ENCODE results near the gene MAGEA11. TPM values are rescaled to one million over a fixed set of nuclear protein-coding genes. Genes with fewer than 3 reads are reported as not detected.

The MAGEA11 gene
- not detected in 2 replicates for total RNA-seq

GRCh38 chrX:149711545-149712236 is at the start of gene MAGEA11:
Gene MAGEA11 (plus strand): TSS chrX:149712060. CDS start chrX:149713160, 1,100 bp downstream.

Other genes starting within 250 kb of the MAGEA11 start
- gene IDS, start 206.8 kb upstream of the MAGEA11 start, total RNA-seq, result 20.4 and 26.1 TPM in 2 replicates
- 10.6 and 12.0 TPM in 2 replicates for gene EOLA1, start 171.0 kb upstream of the MAGEA11 start, total RNA-seq
- gene HSFX3, start 162.1 kb upstream of the MAGEA11 start, total RNA-seq, result not detected in 2 replicates
- not detected in 2 replicates for gene MAGEA9B, start 124.6 kb upstream of the MAGEA11 start, total RNA-seq
- gene HSFX2, start 116.7 kb upstream of the MAGEA11 start, total RNA-seq, result 0.50 TPM in 1 of 2 replicates, not detected in the other
- 6.4 and 8.6 TPM in 2 replicates for gene TMEM185A, start 80.3 kb upstream of the MAGEA11 start, total RNA-seq
- 0.15 TPM in 1 of 2 replicates, not detected in the other for gene HSFX1, start 62.0 kb downstream of the MAGEA11 start, total RNA-seq
- gene MAGEA9, start 69.9 kb downstream of the MAGEA11 start, total RNA-seq, result not detected in 2 replicates
- not detected in 2 replicates for gene MAGEA8, start 169.1 kb downstream of the MAGEA11 start, total RNA-seq
- not detected in 2 replicates for gene HSFX4, start 217.5 kb downstream of the MAGEA11 start, total RNA-seq
- gene EOLA2, start 226.4 kb downstream of the MAGEA11 start, total RNA-seq, result 21.2 and 24.1 TPM in 2 replicates

Data from bronchus fibroblast of lung (primary cell).